Measurements from ENCODE around the gene RAB3IP. TPM values are rescaled to one million over a fixed set of nuclear protein-coding genes. Genes with fewer than 3 reads are reported as not detected.

The RAB3IP gene, protein sequence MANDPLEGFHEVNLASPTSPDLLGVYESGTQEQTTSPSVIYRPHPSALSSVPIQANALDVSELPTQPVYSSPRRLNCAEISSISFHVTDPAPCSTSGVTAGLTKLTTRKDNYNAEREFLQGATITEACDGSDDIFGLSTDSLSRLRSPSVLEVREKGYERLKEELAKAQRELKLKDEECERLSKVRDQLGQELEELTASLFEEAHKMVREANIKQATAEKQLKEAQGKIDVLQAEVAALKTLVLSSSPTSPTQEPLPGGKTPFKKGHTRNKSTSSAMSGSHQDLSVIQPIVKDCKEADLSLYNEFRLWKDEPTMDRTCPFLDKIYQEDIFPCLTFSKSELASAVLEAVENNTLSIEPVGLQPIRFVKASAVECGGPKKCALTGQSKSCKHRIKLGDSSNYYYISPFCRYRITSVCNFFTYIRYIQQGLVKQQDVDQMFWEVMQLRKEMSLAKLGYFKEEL
- 2.7 and 3.3 TPM in 2 replicates for total RNA-seq (2012; rRNA removed)
- 1.3 and 1.5 TPM in 2 replicates for polyA plus RNA-seq (2012; rRNA removed)
- polyA plus RNA-seq (2012; cell fraction: cytosol; rRNA removed): 0.51 and 1.3 TPM in 2 replicates
- polyA plus RNA-seq (2012; cell fraction: nucleus; rRNA removed; ENCODE audit: low replicate concordance): 0.33 and 0.94 TPM in 2 replicates
- percentile 37 among the genes with signal in this experiment for Bru-seq, nascent RNA
- percentile 35 among the genes with signal in this experiment for BruChase-seq, experiment 1, labeled RNA remaining after a 6-hour chase
- BruChase-seq, experiment 2, labeled RNA remaining after a 2-hour chase: percentile 31 among the genes with signal in this experiment
- long read RNA-seq, partial matches to known transcripts: 0 of 1 reads
- long read RNA-seq, other reads (novel, unspliced or antisense): 1 of 1 reads

DNA sequence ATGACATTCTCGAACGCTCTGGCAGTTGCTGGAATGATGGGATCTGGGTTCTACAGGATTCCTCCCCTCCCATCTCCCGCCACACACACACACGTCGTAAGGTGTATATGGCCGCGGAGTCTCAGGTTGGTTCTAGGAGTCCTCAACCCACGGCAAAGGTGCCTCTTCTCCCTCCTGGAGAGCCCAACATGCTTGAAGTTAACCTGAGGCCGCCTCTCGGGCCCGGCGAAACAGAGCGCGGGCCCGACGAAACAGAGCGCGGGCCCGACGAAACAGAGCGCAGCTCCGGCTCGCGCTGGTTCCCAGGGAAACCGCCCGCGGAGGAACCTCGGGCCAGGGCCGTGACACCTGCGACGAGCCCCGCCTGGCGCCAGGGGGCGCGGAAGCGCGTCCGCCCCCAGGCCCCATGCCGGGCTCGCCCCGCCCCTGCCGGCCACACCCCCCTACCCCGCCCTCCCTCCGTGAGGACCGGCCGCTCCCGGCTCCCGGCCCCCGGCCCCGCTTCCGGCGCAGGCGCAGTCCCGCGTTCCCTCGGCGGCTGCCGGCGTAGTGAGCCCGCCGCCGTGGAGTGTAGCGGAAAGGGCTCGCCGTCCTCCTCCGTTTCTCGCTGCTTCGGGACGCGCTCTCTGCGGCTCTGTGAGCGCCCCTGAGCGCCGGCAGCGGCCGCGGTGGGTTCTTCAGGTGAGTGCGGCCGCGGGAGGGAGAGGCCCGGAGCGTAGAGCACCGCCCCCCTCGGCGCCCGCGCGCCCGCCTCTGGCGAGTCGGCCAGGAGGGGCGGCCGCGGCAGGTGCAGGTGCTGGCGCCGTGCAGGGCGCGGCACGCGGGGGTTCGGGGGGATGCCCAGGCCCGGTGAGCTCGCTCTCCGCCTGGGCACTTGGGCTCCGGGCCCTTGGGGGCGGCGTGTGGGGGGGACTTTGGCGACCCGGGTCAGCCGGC, at the start of gene RAB3IP:
TSS of gene RAB3IP (plus strand) at position 510 of the 936 bp plus-strand sequence. CDS start 16,549 bp downstream, outside the sequence.
- intact Hi-C loops (cut with micrococcal nuclease): loop anchor here (10.0 kb wide), 2 partner anchors 134 to 384 kb away; partner anchors contain the start of gene YEATS4
- TF ChIP-seq RCOR1 (IDR thresholded peaks at IDR 0.05; ENCODE audit: insufficient replicate concordance, low read length) (no peak), MAFK (IDR thresholded peaks at IDR 0.05; ENCODE audit: low read depth, low read length) (no peak), SMC3 (IDR thresholded peaks at IDR 0.05; ENCODE audit: low read depth, low read length) (peak; percentile 22; the same call in 1 of the 2 replicates), RFX5 (IDR thresholded peaks at IDR 0.05; ENCODE audit: low read depth, low read length) (no peak), MXI1 (IDR thresholded peaks at IDR 0.05; ENCODE audit: borderline replicate concordance, low read depth, low read length) (no peak), CEBPB (IDR thresholded peaks at IDR 0.05; ENCODE audit: low read depth, low read length) (no peak), FOS (IDR thresholded peaks at IDR 0.05; ENCODE audit: low read depth, low read length) (no peak)
- TF ChIP-seq, protein P1, sequence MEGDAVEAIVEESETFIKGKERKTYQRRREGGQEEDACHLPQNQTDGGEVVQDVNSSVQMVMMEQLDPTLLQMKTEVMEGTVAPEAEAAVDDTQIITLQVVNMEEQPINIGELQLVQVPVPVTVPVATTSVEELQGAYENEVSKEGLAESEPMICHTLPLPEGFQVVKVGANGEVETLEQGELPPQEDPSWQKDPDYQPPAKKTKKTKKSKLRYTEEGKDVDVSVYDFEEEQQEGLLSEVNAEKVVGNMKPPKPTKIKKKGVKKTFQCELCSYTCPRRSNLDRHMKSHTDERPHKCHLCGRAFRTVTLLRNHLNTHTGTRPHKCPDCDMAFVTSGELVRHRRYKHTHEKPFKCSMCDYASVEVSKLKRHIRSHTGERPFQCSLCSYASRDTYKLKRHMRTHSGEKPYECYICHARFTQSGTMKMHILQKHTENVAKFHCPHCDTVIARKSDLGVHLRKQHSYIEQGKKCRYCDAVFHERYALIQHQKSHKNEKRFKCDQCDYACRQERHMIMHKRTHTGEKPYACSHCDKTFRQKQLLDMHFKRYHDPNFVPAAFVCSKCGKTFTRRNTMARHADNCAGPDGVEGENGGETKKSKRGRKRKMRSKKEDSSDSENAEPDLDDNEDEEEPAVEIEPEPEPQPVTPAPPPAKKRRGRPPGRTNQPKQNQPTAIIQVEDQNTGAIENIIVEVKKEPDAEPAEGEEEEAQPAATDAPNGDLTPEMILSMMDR (conservative IDR thresholded peaks at IDR 0.05; ENCODE audit: low read depth, low read length): peak; percentile 57
- TF ChIP-seq, protein P2, sequence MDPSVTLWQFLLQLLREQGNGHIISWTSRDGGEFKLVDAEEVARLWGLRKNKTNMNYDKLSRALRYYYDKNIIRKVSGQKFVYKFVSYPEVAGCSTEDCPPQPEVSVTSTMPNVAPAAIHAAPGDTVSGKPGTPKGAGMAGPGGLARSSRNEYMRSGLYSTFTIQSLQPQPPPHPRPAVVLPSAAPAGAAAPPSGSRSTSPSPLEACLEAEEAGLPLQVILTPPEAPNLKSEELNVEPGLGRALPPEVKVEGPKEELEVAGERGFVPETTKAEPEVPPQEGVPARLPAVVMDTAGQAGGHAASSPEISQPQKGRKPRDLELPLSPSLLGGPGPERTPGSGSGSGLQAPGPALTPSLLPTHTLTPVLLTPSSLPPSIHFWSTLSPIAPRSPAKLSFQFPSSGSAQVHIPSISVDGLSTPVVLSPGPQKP (IDR thresholded peaks at IDR 0.05; ENCODE audit: borderline replicate concordance, low read depth, low read length): no peak

More for the DNA sequence above, at the start of gene RAB3IP:
- 0% methylated on average over 18 of the region's 110 CpGs; no CpG with 5 or more reads in 1 of the 2 experiments for WGBS, 2 experiments (ENCODE audit: extremely low coverage in 2 of 2, insufficient read length in 1 of 2)
- Histone ChIP-seq H2BK120ac (ENCODE audit: low read depth, low read length) (no peak within 1 kb of the TSS), H3K4me1 (ENCODE audit: control insufficient read depth, insufficient read depth, low read length) (no peaks in the 10 kb centered on the region), H2AFZ (replicated peaks; ENCODE audit: low read length, poor library complexity) (peak within 1 kb of the TSS; percentile 88), H2BK5ac (ENCODE audit: low read depth, low read length, poor library complexity, severe bottlenecking) (no peak within 1 kb of the TSS), H3K36me3 (ENCODE audit: control insufficient read depth, insufficient read depth, low read length) (no peaks in the 10 kb centered on the region), H3K4me3 (ENCODE audit: insufficient read depth, low read depth, low read length) (peak within 1 kb of the TSS; percentile 74), H4K91ac (ENCODE audit: insufficient read depth, low read depth, low read length) (no peak within 1 kb of the TSS), H4K20me1 (ENCODE audit: insufficient read depth, low read length) (no peaks in the 10 kb centered on the region), H3K23ac (ENCODE audit: low read depth, low read length) (no peak within 1 kb of the TSS; the same call in 1 of the 2 replicates), H3K9me3 (ENCODE audit: control insufficient read depth, insufficient read depth, low read length) (no peaks in the 10 kb centered on the region), H2BK15ac (ENCODE audit: low read depth, low read length) (no peak within 1 kb of the TSS), H4K8ac (ENCODE audit: low read depth in 2 of 2, low read length in 2 of 2) (no peak within 1 kb of the TSS), H3K14ac (replicated peaks; ENCODE audit: low read depth, low read length) (no peak within 1 kb of the TSS), H2BK20ac (ENCODE audit: low read depth, low read length) (no peak within 1 kb of the TSS), H3K4me2 (ENCODE audit: low read depth, low read length) (peak within 1 kb of the TSS; percentile 85), H2AK5ac (ENCODE audit: low read depth, low read length) (no peak within 1 kb of the TSS), H4K5ac (ENCODE audit: low read depth, low read length) (no peak within 1 kb of the TSS), H3K18ac (ENCODE audit: low read depth, low read length) (no peak within 1 kb of the TSS), H3K9ac (ENCODE audit: low read depth, low read length) (peak within 1 kb of the TSS; percentile 57; the same call in 1 of the 2 replicates), H3K27ac (ENCODE audit: insufficient read depth, low read length) (no peak within 1 kb of the TSS; the same call in 1 of the 2 replicates), H3K9me1 (ENCODE audit: insufficient read depth, low read length) (no peaks in the 10 kb centered on the region), H2AK9ac (replicated peaks; ENCODE audit: low read depth, low read length, poor library complexity) (peak within 1 kb of the TSS; percentile 33), H3K27me3 (ENCODE audit: control insufficient read depth, insufficient read depth, low read length) (peaks cover 17% of the 10 kb centered on the region), H3K4ac (ENCODE audit: low read depth, low read length) (no peak within 1 kb of the TSS), H3K79me1 (ENCODE audit: low read depth in 1 of 2, low read length in 2 of 2) (no peaks in the 10 kb centered on the region), H3K56ac (ENCODE audit: extremely low read depth, insufficient read depth, low read length) (no peak within 1 kb of the TSS)
- dilution Hi-C loops (cut with HindIII; ENCODE audit: low sequenced_read_pairs, unreplicated experiment) (no loop called here), in situ Hi-C loops (cut with MboI; ENCODE audit: low sequenced_read_pairs) (loop anchor here (25.0 kb wide), 1 partner anchor 401 kb away; the partner anchor contains the start of gene LYZ)
- ATAC-seq (ENCODE audit: low read depth): peak; percentile 95
- no TSS peak for BruUV-seq (replicated peaks)
- ChIA-PET CTCF (no interaction called here), POLR2A (ENCODE audit: unreplicated experiment) (no interaction called here)
- DNase-seq: peak; percentile 61
